HG03103 (cell line): Measurements from ENCODE around the gene NMT1.

ENCODE experiments used
- ATAC-seq: cut with Tn5 transposase; IDR thresholded peaks from one replicate; pipeline ENCODE4 v1.9.1; 2021; ENCODE audit warnings: low read depth; ENCODE audit not compliant: unreplicated experiment

NMT1 gene

GRCh38 chr17:45060797-45061605 lies at the start of gene NMT1:
NMT1 (plus strand) TSS chr17:45061317; CDS start chr17:45061330, 13 bp downstream.
- peak; percentile 76 for ATAC-seq

- no peak for ATAC-seq
These were observed 49.4 kb upstream of the NMT1 start for GRCh38 chr17:45011767-45012166.

GRCh38 chr17:45013021-45013997 lies 47.8 kb upstream of the NMT1 start:
- no peak for ATAC-seq

GRCh38 chr17:45016237-45016636 lies 44.9 kb upstream of the NMT1 start:
- ATAC-seq = no peak

GRCh38 chr17:45016823-45017222 lies 44.3 kb upstream of the NMT1 start:
- ATAC-seq = no peak

- ATAC-seq = no peak
These were observed 42.6 kb upstream of the NMT1 start for GRCh38 chr17:45018514-45018847.

- no peak for ATAC-seq
These were observed 42.0 kb upstream of the NMT1 start for GRCh38 chr17:45018848-45019711.

- no peak for ATAC-seq
These were observed 40.6 kb upstream of the NMT1 start for GRCh38 chr17:45020354-45021138.

- no peak for ATAC-seq
These were observed 39.4 kb upstream of the NMT1 start for GRCh38 chr17:45021607-45022287.

GRCh38 chr17:45022288-45022648 lies 38.8 kb upstream of the NMT1 start:
- ATAC-seq = no peak

- no peak for ATAC-seq
These were observed 38.3 kb upstream of the NMT1 start for GRCh38 chr17:45022655-45023339.

GRCh38 chr17:45029096-45029495 lies 32.0 kb upstream of the NMT1 start:
- ATAC-seq = no peak

- ATAC-seq = no peak
These were observed 31.2 kb upstream of the NMT1 start for GRCh38 chr17:45029758-45030423.

- no peak for ATAC-seq
These were observed 30.4 kb upstream of the NMT1 start for GRCh38 chr17:45030733-45031132.

- no peak for ATAC-seq
These were observed 29.6 kb upstream of the NMT1 start for GRCh38 chr17:45031231-45032173.

GRCh38 chr17:45032174-45032541 lies 29.0 kb upstream of the NMT1 start:
- ATAC-seq = no peak

GRCh38 chr17:45034599-45034998 lies 26.5 kb upstream of the NMT1 start:
- no peak for ATAC-seq
